SK-N-SH (cell line): ENCODE measurements around the gene SLC41A2. TPM values are rescaled to one million over a fixed set of nuclear protein-coding genes. Genes with fewer than 3 reads are reported as not detected.

Experiments
- CTCF ChIA-PET: fragments of 300-600, 350-600 bp; formaldehyde crosslinking; extraction: SDS; loops from one replicate; lab custom pipeline; 2021; lab: Yijun Ruan, JAX
- POLR2A ChIA-PET: fragments of 350-600 bp; sonication (Branson Sonifier 250); formaldehyde crosslinking; extraction: SDS; loops from one replicate; lab custom pipeline; 2020; ENCODE audit warnings: antibody characterized with exemption, inconsistent platforms; lab: Yijun Ruan, JAX
- DNase-seq: peaks from one replicate; pipeline ENCODE4 v3.0.0; 2012
- H2AFZ ChIP-seq: fragments of 200-600 bp; sonication (generic); 2 replicates; pipeline ENCODE4 v1.8.1; 2016; ENCODE audit warnings: antibody characterized with exemption, mild to moderate bottlenecking, low read depth
- H3F3A ChIP-seq: fragments of 200-600 bp; sonication (generic); replicated peaks from 2 replicates; pipeline ENCODE3; 2016; ENCODE audit warnings: antibody characterized with exemption, mild to moderate bottlenecking; ENCODE audit not compliant: insufficient read depth
- H3K27ac ChIP-seq, 2 experiments: fragments of 200-500 bp in 1 of 2; fragments of 200-600 bp in 1 of 2; sonication (Bioruptor generic) in 1 of 2; sonication (generic), shearing (Covaris generic) in 1 of 2; 2 replicates each; pipeline versions ENCODE4 v1.5.1 to v1.6.1; 2014 to 2016; ENCODE audit warnings: low read depth in 2 of 2, inconsistent platforms in 1 of 2, low read length in 1 of 2, mild to moderate bottlenecking in 1 of 2, mixed read lengths in 1 of 2
- H3K27me3 ChIP-seq: fragments of 200-600 bp; sonication (generic), shearing (Covaris generic); 2 replicates; pipeline ENCODE4 v1.6.1; 2016; ENCODE audit warnings: mixed run types; ENCODE audit not compliant: insufficient read depth
- H3K36me3 ChIP-seq, 2 experiments: fragments of 200-500 bp in 1 of 2; fragments of 200-600 bp in 1 of 2; sonication (Bioruptor generic) in 1 of 2; sonication (generic) in 1 of 2; replicated peaks in 1 of 2; 2 replicates each; pipeline versions ENCODE3 to v1.5.1; 2014 to 2016; ENCODE audit warnings: low read length in 1 of 2, mild to moderate bottlenecking in 1 of 2; ENCODE audit not compliant: insufficient read depth in 2 of 2, control insufficient read depth in 1 of 2
- H3K4me1 ChIP-seq, 2 experiments: fragments of 200-500 bp in 1 of 2; fragments of 200-600 bp in 1 of 2; sonication (Bioruptor generic) in 1 of 2; sonication (generic), shearing (Covaris generic) in 1 of 2; 2 replicates each; pipeline versions ENCODE4 v1.5.1 to v1.6.1; 2014 to 2016; ENCODE audit warnings: low read depth in 1 of 2, low read length in 1 of 2, mixed run types in 1 of 2; ENCODE audit not compliant: insufficient read depth in 2 of 2, control insufficient read depth in 1 of 2
- H3K4me2 ChIP-seq: fragments of 200-600 bp; sonication (generic), shearing (Covaris generic); 2 replicates; pipeline ENCODE4 v1.6.1; 2017; ENCODE audit warnings: mixed run types
- H3K4me3 ChIP-seq, 2 experiments: fragments of 200-500 bp in 1 of 2; fragments of 200-600 bp in 1 of 2; sonication (Bioruptor generic) in 1 of 2; sonication (generic), shearing (Covaris generic) in 1 of 2; 2 replicates each; pipeline versions ENCODE4 v1.5.1 to v1.8.1; 2014 to 2016; ENCODE audit warnings: low read depth in 2 of 2, inconsistent platforms in 1 of 2, low read length in 1 of 2, mild to moderate bottlenecking in 1 of 2, mixed read lengths in 1 of 2, moderate library complexity in 1 of 2
- H3K79me2 ChIP-seq: fragments of 200-600 bp; sonication (generic); 2 replicates; pipeline ENCODE4 v1.8.1; 2017; ENCODE audit warnings: mild to moderate bottlenecking; ENCODE audit not compliant: insufficient read depth
- H3K9ac ChIP-seq: fragments of 200-600 bp; sonication (generic); 2 replicates; pipeline ENCODE4 v1.6.1; 2017; ENCODE audit warnings: mixed run types
- H3K9me2 ChIP-seq: fragments of 200-600 bp; sonication (generic); 2 replicates; pipeline ENCODE4 v1.6.1; 2017; ENCODE audit warnings: mixed run types
- H3K9me3 ChIP-seq: fragments of 200-600 bp; sonication (generic); 2 replicates; pipeline ENCODE4 v1.6.1; 2017; ENCODE audit warnings: mixed run types, mild to moderate bottlenecking, moderate library complexity
- H4K20me1 ChIP-seq: fragments of 200-600 bp; sonication (generic); 2 replicates; pipeline ENCODE4 v1.6.1; 2017; ENCODE audit warnings: mild to moderate bottlenecking, mixed run types; ENCODE audit not compliant: insufficient read depth
- CHD2 ChIP-seq: fragments of 150-350 bp; IDR thresholded peaks from 2 replicates; pipeline ENCODE4 v1.6.1; 2018; ENCODE audit warnings: low read length; ENCODE audit not compliant: partially characterized antibody
- ELF1 ChIP-seq: IDR thresholded peaks from 2 replicates; pipeline ENCODE4 v1.4.0; 2012
- EP300 ChIP-seq, 2 experiments: IDR thresholded peaks; 2 replicates each; pipeline versions ENCODE4 v1.4.0 to v1.6.1; 2012; ENCODE audit warnings: borderline replicate concordance in 1 of 2, low read depth in 1 of 2, low read length in 1 of 2
- JUND ChIP-seq: IDR thresholded peaks from 2 replicates; pipeline ENCODE4 v1.4.0; 2012
- MAX ChIP-seq: IDR thresholded peaks from 2 replicates; pipeline ENCODE4 v1.4.0; 2012; ENCODE audit warnings: low read depth
- MEF2A ChIP-seq: IDR thresholded peaks from 2 replicates; pipeline ENCODE4 v1.4.0; 2012; ENCODE audit warnings: low read depth, borderline replicate concordance
- RFX5 ChIP-seq: IDR thresholded peaks from 2 replicates; pipeline ENCODE4 v1.6.1; 2012; ENCODE audit warnings: mild to moderate bottlenecking, improper control_type of control experiment, low read length
- RXRA ChIP-seq: IDR thresholded peaks from 2 replicates; pipeline ENCODE4 v1.4.0; 2012; ENCODE audit warnings: low read depth, mild to moderate bottlenecking, borderline replicate concordance
- SMC3 ChIP-seq: IDR thresholded peaks from 2 replicates; pipeline ENCODE4 v1.6.1; 2012; ENCODE audit warnings: low read depth, low read length, improper control_type of control experiment
- TAF1 ChIP-seq: IDR thresholded peaks from 2 replicates; pipeline ENCODE4 v1.6.1; 2012; ENCODE audit warnings: low read depth, mild to moderate bottlenecking, low read length, moderate library complexity, borderline replicate concordance
- TEAD4 ChIP-seq: IDR thresholded peaks from 2 replicates; pipeline ENCODE4 v1.4.0; 2012; ENCODE audit warnings: mild to moderate bottlenecking, borderline replicate concordance; ENCODE audit not compliant: insufficient read depth
- YY1 ChIP-seq: IDR thresholded peaks from 2 replicates; pipeline ENCODE4 v1.4.0; 2012; ENCODE audit warnings: low read depth, mild to moderate bottlenecking
- ZBTB33 ChIP-seq: IDR thresholded peaks from 2 replicates; pipeline ENCODE4 v1.4.0; 2012; ENCODE audit warnings: low read depth, borderline replicate concordance
- WGBS: methylation state at CpG from one replicate; pipeline ENCODE4 v1.1.6; 2017; ENCODE audit warnings: low lambda C conversion rate; 5-methylcytosine and 5-hydroxymethylcytosine counted together
- polyA plus RNA-seq, 3 experiments: library from polyadenylated mRNA; depleted of rRNA; stranded (reverse); fragments of >200 nt; gene quantifications; 2 replicates each; pipeline ENCODE4 v1.2.3, GENCODE V29; 2012
- TF ChIP-seq, protein P1 (sequence below): fragments of 150-350 bp; IDR thresholded peaks from 2 replicates; pipeline ENCODE4 v1.6.1; 2016; ENCODE audit warnings: mild to moderate bottlenecking, low read depth, low read length
- TF ChIP-seq, protein P2 (sequence below): fragments of 200-600 bp; sonication (generic); IDR thresholded peaks from 2 replicates; pipeline ENCODE4 v1.6.1; 2017; ENCODE audit warnings: antibody characterized with exemption, mild to moderate bottlenecking, moderate library complexity

SLC41A2 gene
- polyA plus RNA-seq, 1 of the 3 experiments (the other 2 are of a cell fraction): 1.7 TPM

DNA sequence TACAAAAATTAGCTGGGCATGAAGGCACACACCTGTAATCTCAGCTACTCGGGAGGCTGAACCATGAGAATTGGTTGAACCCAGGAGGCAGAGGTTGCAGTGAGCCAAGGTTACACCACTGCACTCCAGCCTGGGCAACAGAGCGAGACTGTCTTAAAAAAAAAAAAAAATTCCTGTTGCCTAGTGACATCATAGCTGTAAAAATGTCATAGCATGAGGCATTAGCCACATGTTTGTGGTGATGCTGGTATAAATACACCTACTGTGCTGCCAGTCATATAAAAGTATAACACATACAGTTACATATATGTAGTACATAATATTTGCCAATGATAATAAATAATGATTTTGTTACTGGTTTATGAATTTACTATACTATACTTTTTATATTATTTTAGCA lies 22.2 kb downstream of the SLC41A2 start:
- Histone ChIP-seq H3K4me3 (no peak overlapping the region), H4K20me1 (no peaks in the 10 kb centered on the region), H3K79me2 (peaks cover 6% of the 10 kb centered on the region; the same call in 1 of the 2 replicates), H2AFZ (no peak overlapping the region), H3F3A (peaks cover 3% of the 10 kb centered on the region), H3K4me2 (no peak overlapping the region), H3K9me3 (no peaks in the 10 kb centered on the region), H3K36me3 (no peaks in the 10 kb centered on the region), H3K27ac (no peak overlapping the region), H3K9me2 (no peaks in the 10 kb centered on the region), H3K27me3 (no peaks in the 10 kb centered on the region), H3K4me1 (peaks cover 0 to 4% of the 10 kb centered on the region in 2 experiments; a peak in 1 of 4 replicates), H3K9ac (no peak overlapping the region)
- no peak for DNase-seq
- ChIA-PET POLR2A (no interaction called here), CTCF (no interaction called here)
- TF ChIP-seq MAX (no peak), ELF1 (no peak), TEAD4 (no peak), EP300 (IDR thresholded peaks at IDR 0.05; ENCODE audit: borderline replicate concordance in 1 of 2, low read depth in 1 of 2, low read length in 1 of 2) (no peak), SMC3 (no peak), YY1 (no peak), CHD2 (no peak), RFX5 (no peak), ZBTB33 (no peak), MEF2A (no peak), TAF1 (no peak), RXRA (no peak), JUND (no peak)
- TF ChIP-seq, protein P1, sequence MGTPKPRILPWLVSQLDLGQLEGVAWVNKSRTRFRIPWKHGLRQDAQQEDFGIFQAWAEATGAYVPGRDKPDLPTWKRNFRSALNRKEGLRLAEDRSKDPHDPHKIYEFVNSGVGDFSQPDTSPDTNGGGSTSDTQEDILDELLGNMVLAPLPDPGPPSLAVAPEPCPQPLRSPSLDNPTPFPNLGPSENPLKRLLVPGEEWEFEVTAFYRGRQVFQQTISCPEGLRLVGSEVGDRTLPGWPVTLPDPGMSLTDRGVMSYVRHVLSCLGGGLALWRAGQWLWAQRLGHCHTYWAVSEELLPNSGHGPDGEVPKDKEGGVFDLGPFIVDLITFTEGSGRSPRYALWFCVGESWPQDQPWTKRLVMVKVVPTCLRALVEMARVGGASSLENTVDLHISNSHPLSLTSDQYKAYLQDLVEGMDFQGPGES: no peak
- TF ChIP-seq, protein P2, sequence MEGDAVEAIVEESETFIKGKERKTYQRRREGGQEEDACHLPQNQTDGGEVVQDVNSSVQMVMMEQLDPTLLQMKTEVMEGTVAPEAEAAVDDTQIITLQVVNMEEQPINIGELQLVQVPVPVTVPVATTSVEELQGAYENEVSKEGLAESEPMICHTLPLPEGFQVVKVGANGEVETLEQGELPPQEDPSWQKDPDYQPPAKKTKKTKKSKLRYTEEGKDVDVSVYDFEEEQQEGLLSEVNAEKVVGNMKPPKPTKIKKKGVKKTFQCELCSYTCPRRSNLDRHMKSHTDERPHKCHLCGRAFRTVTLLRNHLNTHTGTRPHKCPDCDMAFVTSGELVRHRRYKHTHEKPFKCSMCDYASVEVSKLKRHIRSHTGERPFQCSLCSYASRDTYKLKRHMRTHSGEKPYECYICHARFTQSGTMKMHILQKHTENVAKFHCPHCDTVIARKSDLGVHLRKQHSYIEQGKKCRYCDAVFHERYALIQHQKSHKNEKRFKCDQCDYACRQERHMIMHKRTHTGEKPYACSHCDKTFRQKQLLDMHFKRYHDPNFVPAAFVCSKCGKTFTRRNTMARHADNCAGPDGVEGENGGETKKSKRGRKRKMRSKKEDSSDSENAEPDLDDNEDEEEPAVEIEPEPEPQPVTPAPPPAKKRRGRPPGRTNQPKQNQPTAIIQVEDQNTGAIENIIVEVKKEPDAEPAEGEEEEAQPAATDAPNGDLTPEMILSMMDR: no peak
- 90% methylated on average over 2 of the region's 2 CpGs for WGBS
